Erythroblast (primary cell): ENCODE measurements around the gene SHANK1.

Source experiments
- GATA1 ChIP-seq: IDR thresholded peaks from 2 replicates; pipeline ENCODE4 v1.6.1; 2011; ENCODE audit warnings: low read depth, mild to moderate bottlenecking, control low read depth, low read length, moderate library complexity
- POLR2A ChIP-seq: IDR thresholded peaks from 2 replicates; pipeline ENCODE4 v1.6.1; 2011; ENCODE audit warnings: mild to moderate bottlenecking, low read length

DNA sequence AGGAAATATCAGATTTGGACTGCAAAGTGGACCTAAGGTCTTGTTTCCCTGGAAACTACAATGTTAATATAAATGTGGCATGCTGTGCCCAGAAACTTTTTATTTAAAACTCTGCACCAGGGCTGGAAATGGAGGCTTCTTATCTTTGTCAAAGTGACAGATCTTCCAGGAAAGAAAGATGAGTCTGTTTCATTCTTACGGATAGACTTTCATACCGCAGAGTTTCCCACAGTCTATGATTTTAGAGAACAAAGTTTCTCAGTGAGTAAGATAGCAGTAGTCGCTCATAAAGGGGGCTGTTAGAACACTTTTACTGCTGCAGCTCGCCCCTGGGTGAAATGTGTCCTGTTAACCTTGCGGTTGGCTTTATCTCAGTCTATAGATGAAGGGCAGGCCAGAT, 10.3 kb upstream of the SHANK1 start:
- TF ChIP-seq POLR2A (no peak), GATA1 (no peak)
